ENCODE measurements around the gene OLIG1.

The OLIG1 gene

DNA sequence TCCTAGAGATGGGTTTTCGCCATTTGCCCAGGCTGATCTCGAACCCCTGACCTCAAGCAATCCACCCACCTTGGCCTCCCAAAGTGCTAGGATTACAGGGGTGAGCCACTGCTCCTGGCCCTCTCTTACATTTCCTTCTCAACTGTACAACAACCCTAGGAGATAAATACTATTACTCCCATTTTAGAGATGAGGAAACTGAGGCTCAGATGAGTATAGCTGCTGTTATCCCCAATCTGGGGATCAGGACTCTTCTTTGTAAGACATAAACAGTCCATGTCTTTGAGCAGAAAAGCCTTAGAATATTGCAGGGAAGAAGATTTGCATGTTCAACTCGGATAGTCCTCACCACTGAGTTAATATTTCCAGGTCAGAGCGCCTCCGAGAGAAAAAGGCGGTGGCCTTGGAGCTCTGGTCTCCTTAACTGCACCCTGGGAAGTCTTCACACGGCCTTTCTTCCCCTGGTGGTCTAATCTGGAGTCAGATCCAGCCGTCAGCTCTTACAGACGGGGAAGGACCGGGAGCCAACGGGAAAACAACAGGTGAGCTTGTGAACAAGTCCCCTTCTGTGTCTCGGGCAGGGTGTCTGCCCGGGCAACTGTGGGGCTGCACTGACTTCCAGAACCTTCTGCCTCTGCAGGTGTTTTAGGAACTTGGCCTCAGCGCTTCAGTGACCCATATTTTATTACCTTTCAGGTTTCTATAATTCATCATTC is 5.9 kb upstream of the OLIG1 start:
- no peak for DNase-seq

DNA sequence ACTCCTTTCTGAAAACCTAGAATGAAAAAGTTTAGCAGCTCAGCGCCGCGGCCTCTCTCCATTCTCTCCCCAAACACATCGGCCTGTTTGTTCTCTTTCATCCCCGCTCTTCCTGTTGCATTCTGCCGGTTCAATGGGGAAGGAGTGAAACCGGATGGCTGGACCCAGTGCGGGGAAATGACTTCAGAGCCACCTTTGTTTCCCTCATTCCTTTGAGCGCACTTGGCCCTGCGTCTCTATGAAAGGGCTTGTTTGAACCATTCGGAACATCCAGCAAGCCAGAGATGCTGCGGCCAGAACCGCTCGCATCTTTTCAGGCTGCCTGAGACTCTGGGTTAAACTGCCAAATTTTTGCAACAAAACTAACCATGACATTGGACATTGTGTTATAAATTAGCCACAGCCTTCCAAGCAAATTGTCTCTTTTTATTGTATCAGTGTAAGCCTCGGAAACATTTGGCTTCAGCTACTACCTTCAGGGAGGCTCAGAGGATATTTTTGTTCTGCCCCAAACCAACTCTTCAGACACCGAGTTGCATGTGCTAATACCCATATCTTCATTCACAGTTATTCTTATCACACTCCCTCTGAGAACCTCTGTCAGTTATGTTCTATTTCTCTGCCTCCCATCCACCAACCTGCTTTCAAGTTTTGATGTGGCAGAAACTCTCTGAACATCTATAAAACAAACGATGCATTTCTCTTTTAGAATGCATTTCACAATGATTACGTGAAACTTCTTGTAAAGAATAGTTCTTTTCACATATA is 5.1 kb upstream of the OLIG1 start:
- DNase-seq = no peak

DNA sequence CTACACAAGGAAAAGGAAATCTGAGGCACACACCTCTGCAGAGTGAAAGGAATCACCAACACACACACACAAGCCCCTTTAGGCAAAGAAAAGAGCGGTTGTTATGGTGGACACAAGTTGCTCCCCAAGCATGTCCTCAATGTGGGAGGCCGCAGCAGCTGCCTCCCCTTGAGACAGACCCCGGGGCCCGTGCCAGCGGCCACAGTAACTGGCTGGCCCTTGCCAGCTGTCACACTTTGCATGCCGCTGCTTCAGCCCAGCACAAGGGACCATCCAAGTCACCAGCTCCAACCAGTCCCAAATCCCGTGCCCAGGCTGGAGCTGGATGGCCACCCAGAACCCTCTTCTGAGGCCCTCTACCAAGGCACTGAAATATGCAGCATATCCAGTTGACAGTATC is 2.9 kb upstream of the OLIG1 start:
- DNase-seq = no peak

DNA sequence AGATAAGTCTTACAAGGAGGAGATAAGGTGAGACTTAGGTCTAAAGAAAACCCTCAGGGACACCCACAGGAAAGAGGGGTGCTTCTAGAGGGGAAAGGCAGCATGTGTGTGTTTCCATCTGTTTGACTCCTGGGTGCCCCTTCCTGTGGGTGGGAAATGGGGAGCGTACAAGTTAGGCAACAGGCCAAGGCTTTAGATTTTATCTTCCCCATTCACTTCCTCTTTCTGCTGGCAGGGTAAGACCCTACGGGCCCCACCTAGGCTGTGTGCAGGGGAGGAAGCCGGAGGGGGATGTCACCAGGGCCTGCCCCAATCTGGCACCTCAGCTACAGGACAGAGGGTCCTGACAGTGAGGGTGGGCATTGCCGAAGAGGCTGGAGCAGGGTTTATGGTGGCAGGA is 2.5 kb upstream of the OLIG1 start:
- DNase-seq = no peak

DNA sequence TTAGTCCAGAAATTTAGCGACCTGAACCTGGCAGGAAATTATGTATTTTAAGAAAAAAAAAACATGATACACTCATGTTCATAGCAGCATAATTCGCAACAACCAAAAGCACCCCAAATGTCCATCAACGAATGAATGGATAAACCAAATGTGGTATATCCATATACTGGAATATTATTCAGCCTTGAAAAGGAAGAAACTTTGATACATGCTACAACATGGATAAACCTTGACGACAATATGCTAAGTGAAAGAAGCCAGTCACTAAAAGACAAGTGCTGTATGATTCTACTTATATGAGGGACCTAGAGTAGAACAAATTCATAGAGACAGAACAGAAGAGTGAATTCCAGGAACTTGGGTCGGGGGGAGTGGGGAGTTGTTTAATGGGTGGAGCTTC is 698 bp upstream of the OLIG1 start:
- DNase-seq = no peak

DNA sequence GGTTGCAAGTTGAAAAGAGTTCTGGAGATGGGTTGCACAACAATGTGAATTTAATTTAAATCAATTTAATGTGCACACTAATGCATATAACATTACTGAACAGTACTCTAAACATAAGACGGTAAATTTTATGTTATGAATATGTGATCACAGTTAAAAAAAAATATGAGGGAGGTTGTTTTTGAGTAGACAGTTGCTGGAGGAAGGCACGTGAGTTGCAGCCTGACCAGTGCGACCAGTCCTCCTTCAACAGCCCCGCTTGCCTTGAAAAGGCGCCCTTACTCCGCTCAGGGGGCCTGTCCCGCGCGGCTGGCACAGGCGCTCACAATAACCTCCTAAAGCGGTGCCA is 322 bp upstream of the OLIG1 start:
- no peak for DNase-seq

DNA sequence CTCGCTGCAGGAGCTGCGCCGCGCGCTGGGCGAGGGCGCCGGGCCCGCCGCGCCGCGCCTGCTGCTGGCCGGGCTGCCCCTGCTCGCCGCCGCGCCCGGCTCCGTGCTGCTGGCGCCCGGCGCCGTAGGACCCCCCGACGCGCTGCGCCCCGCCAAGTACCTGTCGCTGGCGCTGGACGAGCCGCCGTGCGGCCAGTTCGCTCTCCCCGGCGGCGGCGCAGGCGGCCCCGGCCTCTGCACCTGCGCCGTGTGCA is 730 bp downstream of the OLIG1 start:
- no peak for DNase-seq

DNA sequence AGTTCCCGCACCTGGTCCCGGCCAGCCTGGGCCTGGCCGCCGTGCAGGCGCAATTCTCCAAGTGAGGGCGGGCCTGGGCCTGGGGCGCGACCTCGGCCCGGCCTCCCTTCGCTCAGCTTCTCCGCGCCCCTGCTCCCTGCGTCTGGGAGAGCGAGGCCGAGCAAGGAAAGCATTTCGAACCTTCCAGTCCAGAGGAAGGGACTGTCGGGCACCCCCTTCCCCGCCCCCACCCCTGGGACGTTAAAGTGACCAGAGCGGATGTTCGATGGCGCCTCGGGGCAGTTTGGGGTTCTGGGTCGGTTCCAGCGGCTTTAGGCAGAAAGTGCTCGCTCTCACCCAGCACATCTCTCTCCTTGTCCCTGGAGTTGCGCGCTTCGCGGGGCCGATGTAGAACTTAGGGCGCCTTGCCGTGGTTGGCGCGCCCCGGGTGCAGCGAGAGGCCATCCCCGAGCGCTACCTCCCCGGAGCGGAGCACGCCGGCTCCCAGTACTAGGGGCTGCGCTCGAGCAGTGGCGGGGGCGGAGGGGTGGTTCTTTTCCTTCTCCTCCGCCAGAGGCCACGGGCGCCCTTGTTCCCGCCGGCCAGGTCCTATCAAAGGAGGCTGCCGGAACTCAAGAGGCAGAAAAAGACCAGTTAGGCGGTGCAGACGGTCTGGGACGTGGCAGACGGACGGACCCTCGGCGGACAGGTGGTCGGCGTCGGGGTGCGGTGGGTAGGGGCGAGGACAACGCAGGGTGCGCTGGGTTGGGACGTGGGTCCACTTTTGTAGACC is 1.2 kb downstream of the OLIG1 start:
- no peak for DNase-seq

DNA sequence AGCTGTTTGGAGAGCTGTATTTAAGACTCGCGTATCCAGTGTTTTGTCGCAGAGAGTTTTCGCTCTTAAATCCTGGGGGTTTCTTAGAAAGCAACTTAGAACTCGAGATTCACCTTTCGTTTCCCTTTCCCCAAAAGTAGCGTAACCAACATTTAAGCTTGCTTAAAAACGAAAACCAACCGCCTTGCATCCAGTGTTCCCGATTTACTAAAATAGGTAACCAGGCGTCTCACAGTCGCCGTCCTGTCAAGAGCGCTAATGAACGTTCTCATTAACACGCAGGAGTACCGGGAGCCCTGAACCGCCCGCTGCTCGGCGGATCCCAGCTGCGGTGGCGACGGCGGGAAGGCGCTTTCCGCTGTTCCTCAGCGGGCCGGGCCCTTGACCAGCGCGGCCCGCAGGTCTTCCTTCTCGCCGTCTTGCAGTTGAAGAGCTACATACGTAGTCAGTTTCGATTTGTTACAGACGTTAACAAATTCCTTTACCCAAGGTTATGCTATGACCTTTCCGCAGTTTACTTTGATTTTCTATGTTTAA is 1.9 kb downstream of the OLIG1 start:
- DNase-seq = no peak

DNA sequence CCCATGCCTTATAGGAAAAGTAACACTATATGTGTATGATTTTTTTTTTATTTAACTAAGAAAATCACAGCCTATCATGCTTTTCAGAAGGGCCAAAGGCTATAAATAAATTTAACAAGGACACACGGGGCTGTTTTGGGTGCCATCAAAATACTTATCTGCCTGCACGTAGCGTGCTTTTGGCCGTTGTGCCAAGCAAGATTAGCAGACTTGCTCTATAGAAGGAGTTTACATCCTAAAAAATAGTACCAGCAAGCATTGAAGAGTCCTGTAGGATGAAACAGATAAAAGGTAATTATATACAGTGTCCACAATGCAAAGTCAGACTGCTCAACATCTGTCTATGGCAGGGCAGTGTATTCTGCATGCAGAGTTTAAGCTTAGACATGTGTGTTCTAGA is 3.7 kb downstream of the OLIG1 start:
- DNase-seq = no peak

DNA sequence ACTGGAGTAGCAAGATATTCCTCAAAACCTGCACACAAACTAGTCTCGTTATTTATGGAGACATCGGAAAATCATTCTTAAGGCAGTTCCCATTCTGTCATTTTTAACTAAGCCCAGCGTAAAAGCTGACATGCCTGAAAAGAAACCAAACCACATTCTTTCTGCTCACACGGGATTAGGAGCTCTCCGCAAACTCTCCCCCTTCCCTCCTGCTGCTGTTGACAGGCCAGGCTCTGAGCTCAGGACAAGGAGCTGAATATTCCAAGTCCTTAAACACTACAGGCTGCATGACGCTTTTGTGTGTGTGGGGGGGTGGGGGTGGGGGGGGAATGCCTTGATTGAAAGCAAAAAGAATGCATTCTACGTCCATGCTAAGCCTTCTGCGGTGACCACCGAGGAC is 5.2 kb downstream of the OLIG1 start:
- peak; percentile 31 for DNase-seq

DNA sequence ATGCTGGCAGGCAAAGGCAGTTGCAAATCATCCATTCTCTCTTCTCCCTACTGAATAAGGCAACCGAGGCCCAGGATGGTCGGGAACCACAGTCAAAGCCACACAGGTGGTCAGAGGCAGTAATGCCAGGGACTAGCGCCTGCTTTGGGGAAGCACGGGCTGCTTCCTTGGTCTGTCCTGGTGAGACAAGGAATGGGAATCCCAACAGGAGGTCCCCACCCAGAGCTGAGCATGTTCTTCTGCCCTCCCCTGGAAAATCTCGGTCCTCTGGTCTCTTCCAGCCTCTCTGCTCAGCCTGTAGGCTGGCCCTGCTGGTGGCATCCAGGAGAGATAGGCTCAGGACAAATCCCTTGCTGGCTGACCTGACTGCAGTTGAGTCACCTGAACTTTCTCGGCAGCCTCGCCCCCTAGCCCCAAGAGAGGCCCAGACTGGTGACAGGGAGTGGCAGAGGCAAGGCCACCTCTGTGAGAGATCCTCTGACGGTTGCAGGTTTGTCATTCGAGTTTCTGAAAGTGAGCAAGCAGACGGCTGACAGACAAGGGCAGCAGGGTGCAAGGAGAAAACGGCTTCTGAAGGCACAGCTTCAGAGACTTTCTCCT is 5.8 kb downstream of the OLIG1 start:
- DNase-seq = no peak

DNA sequence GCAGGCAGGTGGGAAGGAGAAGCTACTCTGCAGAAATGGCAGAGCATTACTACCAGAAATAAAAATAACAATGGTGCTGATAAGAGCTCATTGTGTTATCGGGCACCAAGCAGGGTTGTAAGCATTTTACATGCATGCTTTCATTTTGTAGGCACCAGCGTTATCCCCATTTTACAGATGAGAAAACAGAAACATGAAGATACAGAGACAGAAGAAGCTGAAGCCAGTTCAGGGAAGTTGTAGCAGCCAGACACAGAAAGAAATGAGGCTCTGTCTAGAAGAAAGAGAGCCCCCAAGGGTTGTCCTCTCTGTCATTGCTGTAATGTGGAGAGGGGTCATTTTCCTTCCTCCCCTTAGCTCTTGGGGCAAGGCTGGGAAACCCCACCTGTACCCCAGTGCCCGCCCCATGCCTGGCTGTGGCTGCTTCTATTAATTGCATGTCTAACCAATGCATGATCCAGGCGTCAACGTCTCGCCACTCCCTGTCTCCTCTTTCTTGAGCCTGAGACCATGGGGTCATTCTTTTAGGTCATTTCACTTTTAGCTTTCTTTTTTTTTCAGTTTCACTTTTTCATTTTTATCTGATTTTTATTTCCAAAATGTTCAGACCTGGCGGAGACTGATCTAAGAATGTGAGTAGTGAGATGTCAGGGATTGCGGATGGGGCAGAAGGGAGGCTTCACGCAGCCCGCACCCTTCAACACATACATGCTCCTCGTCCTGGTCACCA is 6.8 kb downstream of the OLIG1 start:
- DNase-seq = no peak

DNA sequence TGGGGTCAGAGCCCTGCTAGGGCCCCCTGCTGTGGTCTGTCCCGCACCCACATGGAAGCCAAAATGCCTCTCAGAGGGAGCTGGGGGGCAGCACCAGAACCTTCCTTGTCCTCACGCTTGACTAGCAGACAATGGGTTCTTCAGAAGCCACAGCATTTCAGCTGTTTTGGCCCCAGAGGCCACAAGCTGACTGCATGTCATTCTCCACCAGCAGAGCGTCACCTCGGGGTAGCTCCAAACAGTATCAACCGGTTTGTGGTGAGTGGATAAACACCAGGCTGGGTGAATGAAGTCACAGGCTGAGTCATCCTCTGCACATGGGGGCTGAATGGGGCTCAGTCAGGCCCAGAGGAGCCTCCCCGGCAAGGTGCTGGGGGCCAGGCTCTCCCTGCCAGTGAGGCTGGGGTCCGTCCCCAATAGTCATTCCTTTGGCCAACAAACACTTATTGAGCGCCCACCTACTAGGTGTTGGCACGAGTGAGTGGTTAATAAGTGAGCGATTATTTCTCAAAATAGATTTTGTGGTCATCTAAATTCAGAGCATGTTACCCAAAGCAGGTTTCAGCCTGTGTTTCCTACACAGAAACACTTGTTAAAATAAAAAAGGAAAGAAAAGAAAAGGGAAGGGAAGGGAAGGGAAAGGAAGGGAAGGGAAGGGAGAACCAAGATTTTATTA is 9.1 kb downstream of the OLIG1 start:
- DNase-seq = peak; percentile 11

DNA sequence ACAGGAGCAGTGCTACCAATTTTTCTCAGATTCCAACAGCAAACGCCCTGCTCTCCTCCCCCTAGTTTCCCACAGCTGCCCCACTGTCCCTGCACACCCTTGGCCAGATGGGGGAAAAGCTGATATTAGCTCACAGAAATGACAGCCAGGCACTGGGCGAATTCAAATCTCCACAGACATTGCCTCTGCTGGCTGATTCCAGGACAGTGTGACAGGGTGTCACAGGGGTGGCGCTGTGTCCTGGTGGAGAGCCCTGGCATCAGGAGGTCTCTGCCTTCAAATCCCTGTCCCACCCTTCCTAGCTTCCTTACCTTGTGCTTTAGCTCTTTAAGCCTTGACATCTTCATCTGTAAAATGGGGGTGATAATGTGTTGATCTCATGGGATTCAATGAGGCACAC is 10.4 kb downstream of the OLIG1 start:
- no peak for DNase-seq

DNA sequence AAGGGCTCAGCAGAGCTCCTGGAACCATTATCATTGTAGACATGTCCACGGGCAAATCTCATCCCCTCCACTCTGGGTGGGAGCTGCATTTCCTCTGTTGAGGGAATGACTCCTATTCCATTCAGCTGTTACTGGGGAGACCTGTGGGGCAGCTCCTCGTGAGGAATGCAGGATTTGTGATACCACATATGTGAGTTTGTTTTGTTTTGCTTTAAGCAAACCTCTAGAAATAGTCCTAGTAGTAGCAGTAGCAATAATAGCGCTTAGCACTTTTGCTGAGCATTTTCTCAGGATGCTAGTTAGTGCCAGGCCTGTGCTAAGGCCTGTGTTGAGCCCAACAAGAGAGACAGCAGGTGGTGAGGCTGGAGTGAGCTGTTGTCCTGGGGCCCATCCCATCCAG is 10.8 kb downstream of the OLIG1 start:
- DNase-seq = no peak

DNA sequence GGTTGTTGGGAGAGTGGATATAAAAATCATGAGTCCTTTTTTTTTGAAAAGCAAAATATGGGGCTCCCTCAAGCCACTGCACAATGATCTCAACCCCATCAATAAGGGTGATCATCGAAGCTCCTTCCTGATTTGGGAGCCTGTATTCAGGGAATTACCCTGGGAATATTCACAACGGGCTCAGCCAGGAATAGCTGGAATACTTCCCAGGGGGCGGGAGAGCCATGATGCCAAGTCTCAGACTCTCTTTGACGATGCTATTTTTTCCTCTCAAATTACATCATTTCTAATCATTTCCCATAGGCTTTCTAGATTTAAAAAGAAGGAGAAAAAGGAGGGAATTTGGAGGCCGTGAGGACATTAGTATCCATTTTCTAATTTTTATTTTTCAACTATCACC is 18.4 kb downstream of the OLIG1 start:
- DNase-seq = no peak

DNA sequence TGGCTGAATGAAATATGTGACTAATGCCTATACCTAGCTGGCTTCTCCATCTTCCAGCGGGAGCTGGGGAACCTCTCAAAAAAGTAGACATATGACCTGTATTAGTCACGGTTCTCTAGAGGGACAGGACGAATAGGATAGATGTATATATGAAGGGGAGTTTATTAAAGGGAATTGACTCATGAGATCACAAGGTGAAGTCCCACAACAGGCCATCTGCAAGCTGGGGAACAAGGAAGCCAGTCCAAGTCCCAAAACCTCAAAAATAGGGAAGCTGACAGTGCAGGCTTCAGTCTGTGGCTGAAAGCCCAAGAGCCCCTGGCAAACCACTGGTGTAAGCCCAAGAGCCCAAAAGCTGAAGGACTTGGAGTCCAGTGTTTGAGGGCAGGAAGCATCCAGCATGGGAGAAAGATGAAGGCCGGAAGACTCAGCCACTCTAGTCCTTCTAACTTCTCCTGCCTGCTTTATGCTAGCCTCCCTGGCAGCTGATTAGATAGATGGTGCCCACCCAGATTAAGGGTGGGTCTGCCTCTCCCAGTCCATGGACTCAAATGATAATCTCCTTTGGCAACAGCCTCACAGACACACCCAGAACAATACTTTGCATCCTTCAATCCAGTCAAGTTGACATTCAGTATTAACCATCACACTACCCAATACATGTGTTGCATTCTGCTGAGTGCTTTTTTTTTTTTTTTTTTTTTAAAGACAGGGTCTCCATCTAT is 19.6 kb downstream of the OLIG1 start:
- DNase-seq = no peak

DNA sequence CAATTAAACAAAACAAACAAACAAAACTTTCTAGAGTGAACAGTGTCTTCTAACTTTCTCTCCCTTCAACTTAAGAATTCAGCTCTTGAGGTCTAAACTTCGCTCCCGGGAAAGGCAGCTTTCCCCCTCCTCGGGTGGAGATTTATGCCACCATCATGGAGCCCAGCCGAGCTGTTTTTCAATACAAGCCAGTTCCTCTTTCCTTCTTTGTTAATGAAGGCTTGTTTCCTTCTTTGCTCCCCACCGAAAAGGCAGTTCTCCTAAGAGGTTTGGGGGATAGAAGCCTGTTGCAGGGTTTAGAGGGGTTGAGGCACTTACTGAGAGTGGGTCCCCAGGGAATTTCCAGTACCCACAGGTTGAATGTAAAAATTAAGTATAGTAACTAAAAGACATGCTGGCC is 26.5 kb downstream of the OLIG1 start:
- no peak for DNase-seq

DNA sequence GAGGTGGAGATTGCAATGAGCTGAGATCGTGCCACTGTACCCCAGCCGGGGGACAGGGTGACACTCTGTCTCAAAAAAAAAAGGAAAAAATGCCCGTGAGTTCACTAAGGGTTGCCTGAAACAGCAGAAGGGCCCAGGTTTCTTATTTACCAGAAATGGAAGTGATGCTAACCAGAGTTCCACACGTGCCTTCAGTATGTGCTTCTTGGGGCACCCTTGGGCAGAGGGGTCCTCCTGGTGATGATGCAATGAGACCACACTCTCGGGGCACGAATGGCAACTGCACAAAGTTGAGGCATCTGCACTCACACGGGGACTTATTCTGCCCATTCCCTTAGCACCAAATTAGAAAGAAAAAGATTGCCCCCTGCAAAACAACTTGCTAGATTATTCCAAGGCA is 29.2 kb downstream of the OLIG1 start:
- DNase-seq = no peak

DNA sequence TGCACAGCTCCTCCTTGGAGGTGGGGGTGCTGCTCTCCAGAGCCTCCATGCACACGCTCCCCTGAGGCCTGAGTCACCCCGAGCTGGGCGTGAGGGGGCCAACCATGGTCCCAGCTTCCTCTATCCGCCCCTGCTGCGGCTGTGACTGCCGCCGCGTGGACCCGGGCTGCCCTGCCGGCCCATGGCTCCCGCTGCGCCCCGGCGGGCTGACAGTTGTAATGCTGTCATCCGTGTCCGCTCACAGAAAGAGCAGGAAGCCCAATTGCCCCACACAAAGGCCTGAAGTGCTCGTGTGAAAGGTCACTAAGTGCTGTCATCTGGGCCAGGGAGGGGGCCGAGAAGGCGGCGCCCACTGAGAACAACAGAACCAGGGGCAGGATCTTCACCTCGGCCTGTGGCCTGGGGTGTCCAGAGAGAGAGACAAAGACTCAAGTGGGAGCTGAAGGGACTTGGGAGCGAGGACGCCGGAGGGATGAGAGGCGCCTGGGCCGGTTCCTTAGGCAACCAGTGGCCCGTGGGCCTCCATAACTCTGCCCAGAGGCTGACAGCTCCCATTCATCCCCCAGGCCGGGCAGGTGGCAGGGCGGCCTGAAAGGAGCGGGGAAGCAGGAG is 31.5 kb downstream of the OLIG1 start:
- DNase-seq = no peak

Data from fibroblast of upper back skin (primary cell).